Measurements from ENCODE around the gene CYP2S1. TPM values are rescaled to one million over a fixed set of nuclear protein-coding genes. Genes with fewer than 3 reads are reported as not detected.
A peak's percentile ranks its signal among the peaks of the same experiment; 100 is the strongest.
"Not testable (repeated sequence)": the region's sequence is repeated elsewhere in the genome, so short reads cannot be mapped to it uniquely, and the experiment has no call there.

CYP2S1 gene
- 0.99 TPM for total RNA-seq
- 4.3 TPM for polyA plus RNA-seq
- long read RNA-seq, donor 1, result 0 reads
- long read RNA-seq, donor 2, partial matches to known transcripts, result 0 of 1 reads
- long read RNA-seq, donor 2, other reads (novel, unspliced or antisense), result 0 of 1 reads
- long read RNA-seq, donor 3, partial matches to known transcripts, result 0 of 1 reads
- long read RNA-seq, donor 3, other reads (novel, unspliced or antisense), result 0 of 1 reads
- long read RNA-seq, donor 4, result 0 reads
- long read RNA-seq, donor 5, partial matches to known transcripts, result 0 of 1 reads
- long read RNA-seq, donor 5, other reads (novel, unspliced or antisense), result 0 of 1 reads
- long read RNA-seq, donor 6, partial matches to known transcripts, result 0 of 1 reads
- long read RNA-seq, donor 6, other reads (novel, unspliced or antisense), result 0 of 1 reads
- long read RNA-seq, donor 7, result 0 reads
- long read RNA-seq, donor 8, result 0 reads
- long read RNA-seq, donor 9, result 0 reads
- long read RNA-seq, donor 10, result 0 reads

GRCh38 chr19:41192574-41193429, at the start of gene CYP2S1:
Gene CYP2S1, plus strand, starts transcription at chr19:41193219. Its CDS starts 46 bp downstream, at chr19:41193265.
- H3K9me3 ChIP-seq (ENCODE audit: control insufficient read depth in 2 of 2, insufficient read depth in 1 of 2, low read length in 1 of 2), result no peaks in the 10 kb centered on the region
- peaks cover 0 to 8% of the 10 kb centered on the region in 2 donors for H3K4me1 ChIP-seq (ENCODE audit: control insufficient read depth in 2 of 2, insufficient read depth in 2 of 2, low read length in 2 of 2)
- peak within 1 kb of the TSS in 1 of 2 donors; percentile 10 for H3K4me3 ChIP-seq (ENCODE audit: low read length in 2 of 2)
- WGBS, result 7% methylated on average over 58 of the region's 58 CpGs
- no peaks in the 10 kb centered on the region for H3K36me3 ChIP-seq (ENCODE audit: control insufficient read depth in 2 of 2, insufficient read depth in 2 of 2, low read length in 1 of 2)
- no peak within 1 kb of the TSS for H3K27ac ChIP-seq (ENCODE audit: low read depth in 1 of 2, low read length in 1 of 2)
- DNase-seq (ENCODE audit: low read depth in 6 of 9, low spot score in 9 of 9), result no peak
- H3K27me3 ChIP-seq (ENCODE audit: control insufficient read depth in 2 of 2, insufficient read depth in 1 of 2, low read length in 1 of 2), result peaks cover 21 to 42% of the 10 kb centered on the region in 2 donors

- Histone ChIP-seq H3K4me3 (ENCODE audit: low read length in 2 of 2) (no peak overlapping the region), H3K27ac (ENCODE audit: low read depth in 1 of 2, low read length in 1 of 2) (no peak overlapping the region), H3K36me3 (ENCODE audit: control insufficient read depth in 2 of 2, insufficient read depth in 2 of 2, low read length in 1 of 2) (no peaks in the 10 kb centered on the region), H3K27me3 (ENCODE audit: control insufficient read depth in 2 of 2, insufficient read depth in 1 of 2, low read length in 1 of 2) (no peaks in the 10 kb centered on the region), H3K4me1 (ENCODE audit: control insufficient read depth in 2 of 2, insufficient read depth in 2 of 2, low read length in 2 of 2) (no peaks in the 10 kb centered on the region), H3K9me3 (ENCODE audit: control insufficient read depth in 2 of 2, insufficient read depth in 1 of 2, low read length in 1 of 2) (no peaks in the 10 kb centered on the region)
- WGBS, result 34% methylated on average over 7 of the region's 7 CpGs
- peak; percentile 16 to 80 (median 66) for DNase-seq (ENCODE audit: low read depth in 6 of 9, low spot score in 9 of 9)
Observed at GRCh38 chr19:41144403-41144802, 48.6 kb upstream of the CYP2S1 start.

- H3K9me3 ChIP-seq (ENCODE audit: control insufficient read depth in 2 of 2, insufficient read depth in 1 of 2, low read length in 1 of 2), result no peaks in the 10 kb centered on the region
- H3K36me3 ChIP-seq (ENCODE audit: control insufficient read depth in 2 of 2, insufficient read depth in 2 of 2, low read length in 1 of 2), result no peaks in the 10 kb centered on the region
- no peak for DNase-seq (ENCODE audit: low read depth in 6 of 9, low spot score in 9 of 9)
- WGBS, result 96% methylated on average over 2 of the region's 2 CpGs
- no peak overlapping the region for H3K4me3 ChIP-seq (ENCODE audit: low read length in 2 of 2)
- H3K4me1 ChIP-seq (ENCODE audit: control insufficient read depth in 2 of 2, insufficient read depth in 2 of 2, low read length in 2 of 2), result no peaks in the 10 kb centered on the region
- no peaks in the 10 kb centered on the region for H3K27me3 ChIP-seq (ENCODE audit: control insufficient read depth in 2 of 2, insufficient read depth in 1 of 2, low read length in 1 of 2)
- no peak overlapping the region for H3K27ac ChIP-seq (ENCODE audit: low read depth in 1 of 2, low read length in 1 of 2)
Observed at GRCh38 chr19:41149831-41150230, 43.2 kb upstream of the CYP2S1 start.

GRCh38 chr19:41150986-41151385, 42.0 kb upstream of the CYP2S1 start:
- not testable (repeated sequence) for H3K4me1 ChIP-seq (ENCODE audit: control insufficient read depth in 2 of 2, insufficient read depth in 2 of 2, low read length in 2 of 2); H3K4me3 ChIP-seq (ENCODE audit: low read length in 2 of 2); H3K9me3 ChIP-seq (ENCODE audit: control insufficient read depth in 2 of 2, insufficient read depth in 1 of 2, low read length in 1 of 2); H3K27me3 ChIP-seq (ENCODE audit: control insufficient read depth in 2 of 2, insufficient read depth in 1 of 2, low read length in 1 of 2); H3K36me3 ChIP-seq (ENCODE audit: control insufficient read depth in 2 of 2, insufficient read depth in 2 of 2, low read length in 1 of 2); DNase-seq (ENCODE audit: low read depth in 6 of 9, low spot score in 9 of 9); H3K27ac ChIP-seq (ENCODE audit: low read depth in 1 of 2, low read length in 1 of 2)
- WGBS, result 93% methylated on average over 7 of the region's 7 CpGs

- no peaks in the 10 kb centered on the region for H3K27me3 ChIP-seq (ENCODE audit: control insufficient read depth in 2 of 2, insufficient read depth in 1 of 2, low read length in 1 of 2)
- H3K4me3 ChIP-seq (ENCODE audit: low read length in 2 of 2), result no peak overlapping the region
- H3K27ac ChIP-seq (ENCODE audit: low read depth in 1 of 2, low read length in 1 of 2), result no peak overlapping the region
- H3K36me3 ChIP-seq (ENCODE audit: control insufficient read depth in 2 of 2, insufficient read depth in 2 of 2, low read length in 1 of 2), result no peaks in the 10 kb centered on the region
- no peaks in the 10 kb centered on the region for H3K9me3 ChIP-seq (ENCODE audit: control insufficient read depth in 2 of 2, insufficient read depth in 1 of 2, low read length in 1 of 2)
- 96% methylated on average over 7 of the region's 7 CpGs for WGBS
- DNase-seq (ENCODE audit: low read depth in 6 of 9, low spot score in 9 of 9), result no peak
- no peaks in the 10 kb centered on the region for H3K4me1 ChIP-seq (ENCODE audit: control insufficient read depth in 2 of 2, insufficient read depth in 2 of 2, low read length in 2 of 2)
Observed at GRCh38 chr19:41154060-41154459, 39.0 kb upstream of the CYP2S1 start.

- no peak overlapping the region for H3K4me3 ChIP-seq (ENCODE audit: low read length in 2 of 2)
- H3K27ac ChIP-seq (ENCODE audit: low read depth in 1 of 2, low read length in 1 of 2), result no peak overlapping the region
- H3K4me1 ChIP-seq (ENCODE audit: control insufficient read depth in 2 of 2, insufficient read depth in 2 of 2, low read length in 2 of 2), result no peaks in the 10 kb centered on the region
- H3K9me3 ChIP-seq (ENCODE audit: control insufficient read depth in 2 of 2, insufficient read depth in 1 of 2, low read length in 1 of 2), result no peaks in the 10 kb centered on the region
- no peaks in the 10 kb centered on the region for H3K27me3 ChIP-seq (ENCODE audit: control insufficient read depth in 2 of 2, insufficient read depth in 1 of 2, low read length in 1 of 2)
- no peaks in the 10 kb centered on the region for H3K36me3 ChIP-seq (ENCODE audit: control insufficient read depth in 2 of 2, insufficient read depth in 2 of 2, low read length in 1 of 2)
- WGBS, result 91% methylated on average over 2 of the region's 2 CpGs
- no peak for DNase-seq (ENCODE audit: low read depth in 6 of 9, low spot score in 9 of 9)
Observed at GRCh38 chr19:41156207-41156606, 36.8 kb upstream of the CYP2S1 start.

GRCh38 chr19:41159881-41160280, 33.1 kb upstream of the CYP2S1 start:
- no peak overlapping the region for H3K4me3 ChIP-seq (ENCODE audit: low read length in 2 of 2)
- H3K9me3 ChIP-seq (ENCODE audit: control insufficient read depth in 2 of 2, insufficient read depth in 1 of 2, low read length in 1 of 2), result no peaks in the 10 kb centered on the region
- no peaks in the 10 kb centered on the region for H3K36me3 ChIP-seq (ENCODE audit: control insufficient read depth in 2 of 2, insufficient read depth in 2 of 2, low read length in 1 of 2)
- 90% methylated on average over 2 of the region's 2 CpGs for WGBS
- no peaks in the 10 kb centered on the region for H3K27me3 ChIP-seq (ENCODE audit: control insufficient read depth in 2 of 2, insufficient read depth in 1 of 2, low read length in 1 of 2)
- H3K27ac ChIP-seq (ENCODE audit: low read depth in 1 of 2, low read length in 1 of 2), result no peak overlapping the region
- no peak for DNase-seq (ENCODE audit: low read depth in 6 of 9, low spot score in 9 of 9)
- no peaks in the 10 kb centered on the region for H3K4me1 ChIP-seq (ENCODE audit: control insufficient read depth in 2 of 2, insufficient read depth in 2 of 2, low read length in 2 of 2)

GRCh38 chr19:41161903-41162302, 31.1 kb upstream of the CYP2S1 start:
- Histone ChIP-seq H3K4me1 (ENCODE audit: control insufficient read depth in 2 of 2, insufficient read depth in 2 of 2, low read length in 2 of 2) (no peaks in the 10 kb centered on the region), H3K9me3 (ENCODE audit: control insufficient read depth in 2 of 2, insufficient read depth in 1 of 2, low read length in 1 of 2) (no peaks in the 10 kb centered on the region), H3K27me3 (ENCODE audit: control insufficient read depth in 2 of 2, insufficient read depth in 1 of 2, low read length in 1 of 2) (no peaks in the 10 kb centered on the region), H3K27ac (ENCODE audit: low read depth in 1 of 2, low read length in 1 of 2) (no peak overlapping the region), H3K4me3 (ENCODE audit: low read length in 2 of 2) (no peak overlapping the region), H3K36me3 (ENCODE audit: control insufficient read depth in 2 of 2, insufficient read depth in 2 of 2, low read length in 1 of 2) (no peaks in the 10 kb centered on the region)
- no peak for DNase-seq (ENCODE audit: low read depth in 6 of 9, low spot score in 9 of 9)
- WGBS, result 96% methylated on average over 5 of the region's 5 CpGs
